ENCODE results near the gene SLC6A11.

DNA sequence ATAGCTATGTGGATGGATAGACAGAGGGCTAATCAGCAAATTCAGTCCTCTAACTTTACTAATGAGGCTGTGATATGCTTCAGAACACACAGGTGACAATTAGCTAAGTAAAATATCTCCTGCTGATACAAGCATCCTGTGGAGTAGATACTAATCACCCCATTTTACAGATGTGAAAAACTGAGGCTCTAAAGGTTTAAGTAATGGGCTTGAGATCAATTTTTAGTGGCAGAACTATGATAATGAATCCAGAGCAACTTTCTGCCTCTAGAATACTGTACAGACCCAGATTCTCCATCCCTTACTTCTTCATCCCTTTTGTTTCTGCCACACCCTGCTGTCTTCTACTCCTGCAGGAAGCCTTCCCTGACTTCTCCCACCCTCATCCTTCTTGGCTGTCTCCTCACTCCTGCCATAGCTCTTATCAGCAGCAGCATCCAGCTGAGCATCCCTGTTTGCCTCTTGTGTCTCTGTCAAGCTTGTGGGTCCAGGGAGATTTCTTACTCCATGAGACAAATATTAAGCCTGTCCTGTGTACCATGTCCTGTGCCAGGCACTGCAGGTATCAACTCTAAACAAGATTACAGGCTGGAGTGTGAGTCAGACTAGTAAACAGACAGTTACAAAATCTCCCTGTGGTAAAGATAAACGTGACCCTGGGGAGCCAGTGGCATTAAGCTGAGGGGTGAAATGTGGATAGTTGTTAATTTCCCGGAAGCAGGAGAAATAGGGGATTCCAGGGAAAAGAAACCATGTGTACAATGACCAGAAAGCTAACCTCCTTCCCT is 39.2 kb downstream of the SLC6A11 start:
- TF ChIP-seq, protein P1, sequence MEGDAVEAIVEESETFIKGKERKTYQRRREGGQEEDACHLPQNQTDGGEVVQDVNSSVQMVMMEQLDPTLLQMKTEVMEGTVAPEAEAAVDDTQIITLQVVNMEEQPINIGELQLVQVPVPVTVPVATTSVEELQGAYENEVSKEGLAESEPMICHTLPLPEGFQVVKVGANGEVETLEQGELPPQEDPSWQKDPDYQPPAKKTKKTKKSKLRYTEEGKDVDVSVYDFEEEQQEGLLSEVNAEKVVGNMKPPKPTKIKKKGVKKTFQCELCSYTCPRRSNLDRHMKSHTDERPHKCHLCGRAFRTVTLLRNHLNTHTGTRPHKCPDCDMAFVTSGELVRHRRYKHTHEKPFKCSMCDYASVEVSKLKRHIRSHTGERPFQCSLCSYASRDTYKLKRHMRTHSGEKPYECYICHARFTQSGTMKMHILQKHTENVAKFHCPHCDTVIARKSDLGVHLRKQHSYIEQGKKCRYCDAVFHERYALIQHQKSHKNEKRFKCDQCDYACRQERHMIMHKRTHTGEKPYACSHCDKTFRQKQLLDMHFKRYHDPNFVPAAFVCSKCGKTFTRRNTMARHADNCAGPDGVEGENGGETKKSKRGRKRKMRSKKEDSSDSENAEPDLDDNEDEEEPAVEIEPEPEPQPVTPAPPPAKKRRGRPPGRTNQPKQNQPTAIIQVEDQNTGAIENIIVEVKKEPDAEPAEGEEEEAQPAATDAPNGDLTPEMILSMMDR (conservative IDR thresholded peaks at IDR 0.05; ENCODE audit: low read length): no peak
- TF ChIP-seq EZH2phosphoT487 (IDR thresholded peaks at IDR 0.05; ENCODE audit: borderline replicate concordance, low read depth, low read length): no peak

Measured in OCI-LY7 (cell line).